ENCODE data around the gene PSMC3IP.

GRCh38 chr17:42559075-42559474, 18.5 kb downstream of the PSMC3IP start:
- TF ChIP-seq CTCF (IDR thresholded peaks at IDR 0.05; ENCODE audit: low read depth, low read length, poor library complexity, severe bottlenecking) (no peak), EZH2phosphoT487 (IDR thresholded peaks at IDR 0.05; ENCODE audit: borderline replicate concordance, low read length) (no peak)

Data from DOHH2 (cell line).